HG02642 (cell line): ENCODE results near the gene PARG.
"Not testable (repeated sequence)": the region's sequence is repeated elsewhere in the genome, so short reads cannot be mapped to it uniquely, and the experiment has no call there.

Source experiments
- ATAC-seq: cut with Tn5 transposase; IDR thresholded peaks from one replicate; pipeline ENCODE4 v1.9.1; 2021; ENCODE audit warnings: mild to moderate bottlenecking; ENCODE audit not compliant: unreplicated experiment, poor library complexity

PARG gene

DNA sequence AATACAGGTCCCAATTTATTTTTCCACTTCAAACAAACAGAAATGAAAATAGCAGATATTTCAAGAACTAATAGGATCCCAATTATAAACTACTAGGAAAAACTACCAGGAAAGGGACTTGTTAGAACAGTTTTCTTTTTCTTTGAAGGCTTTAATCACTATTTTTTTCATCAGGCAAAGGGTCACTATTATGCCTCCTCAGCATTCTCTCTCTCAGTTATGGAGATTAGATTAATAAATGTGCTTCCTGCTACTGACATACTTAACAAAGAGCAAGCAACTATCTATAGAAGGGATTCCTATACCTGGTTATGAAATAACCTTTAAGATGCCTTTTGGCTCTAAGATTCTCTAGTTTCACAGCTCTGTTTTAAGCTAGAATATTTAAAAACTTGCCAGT lies 108.7 kb downstream of the PARG start:
- no peak for ATAC-seq

DNA sequence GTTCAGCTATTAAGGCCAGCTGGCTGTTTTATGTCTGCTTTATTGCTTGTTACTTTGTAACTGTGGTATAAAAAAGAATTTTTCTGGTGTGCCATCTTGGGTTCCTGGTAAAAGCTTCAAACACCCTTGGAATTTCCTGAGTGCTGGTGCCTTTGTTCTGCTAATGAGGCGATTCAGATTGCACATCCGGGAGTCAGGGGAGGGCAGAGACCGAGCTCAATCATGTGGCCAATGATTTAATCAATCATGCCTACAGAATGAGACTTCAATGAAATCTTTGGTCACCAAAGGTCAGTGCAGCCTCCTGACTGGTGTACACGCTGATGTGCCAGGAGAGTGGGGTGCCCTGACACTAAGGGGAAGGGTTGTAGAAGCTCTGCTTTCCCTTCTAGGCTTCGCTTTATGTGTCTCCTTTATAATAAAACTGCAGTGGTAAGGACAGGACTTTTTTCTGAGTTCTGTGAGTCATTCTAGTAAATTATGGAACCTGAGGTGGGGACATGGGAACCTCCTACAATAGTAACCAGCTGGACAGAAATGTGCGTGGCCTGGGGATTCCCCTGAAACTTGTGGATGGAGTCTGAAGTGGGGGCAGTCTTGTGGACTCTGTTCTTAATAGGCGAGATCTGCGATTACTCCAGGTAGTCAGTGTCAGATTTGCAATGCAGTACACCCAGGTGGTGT lies 110.3 kb downstream of the PARG start:
- ATAC-seq, result no peak

DNA sequence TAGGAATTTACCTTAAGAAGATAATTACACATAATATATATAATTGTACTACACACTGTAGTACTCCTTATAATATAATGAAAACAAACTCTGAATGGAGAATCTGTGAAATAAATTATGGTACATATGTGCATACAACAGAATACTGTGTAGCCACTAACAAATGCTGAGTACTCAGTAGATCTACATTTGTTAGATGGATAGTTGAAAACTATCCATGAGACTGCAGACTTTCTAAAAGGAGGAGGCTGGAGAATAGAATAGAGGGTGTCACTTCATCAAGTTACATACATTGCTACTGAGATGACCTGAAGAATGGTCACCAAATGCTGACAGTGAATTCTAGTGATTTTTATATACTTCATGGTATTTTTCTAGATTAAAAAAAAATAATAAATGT lies 111.0 kb downstream of the PARG start:
- no peak for ATAC-seq

DNA sequence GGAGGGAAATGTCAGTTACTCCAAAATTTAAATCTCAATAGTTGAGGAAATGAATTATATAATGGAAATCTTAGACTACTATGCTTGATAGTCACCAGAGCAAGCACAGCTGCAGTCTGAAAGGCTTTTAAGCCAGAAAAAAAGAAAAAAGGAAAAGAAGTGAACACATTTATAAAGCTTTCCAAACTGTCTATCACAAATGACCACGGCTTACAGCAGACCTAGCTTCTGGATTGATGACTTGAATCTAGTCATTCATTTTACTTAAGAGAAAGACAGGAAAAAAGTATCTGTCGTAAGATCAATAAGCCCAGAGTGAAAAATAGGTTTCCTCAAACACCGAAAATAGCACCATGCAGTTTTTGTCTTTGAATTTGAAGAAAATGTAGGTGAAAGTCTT lies 111.8 kb downstream of the PARG start:
- no peak for ATAC-seq

DNA sequence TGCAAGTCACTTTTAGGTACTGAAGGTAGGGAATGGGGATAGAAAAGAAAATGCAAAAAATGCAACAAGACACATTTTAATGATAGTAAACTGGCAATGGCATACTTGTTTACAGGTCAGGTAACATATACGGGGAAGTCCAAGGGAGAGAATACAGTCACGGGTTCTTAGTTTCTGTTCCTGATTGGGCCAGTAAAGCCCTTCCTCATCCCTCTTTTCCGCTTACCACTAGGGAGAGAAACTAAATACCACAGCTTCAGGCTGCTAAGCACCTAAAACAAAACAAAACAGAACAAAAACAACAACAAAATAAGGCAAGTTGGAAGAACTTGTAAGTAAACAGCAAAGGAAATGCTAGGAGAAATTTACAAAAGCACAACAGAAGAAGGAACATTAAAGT lies 114.5 kb downstream of the PARG start:
- ATAC-seq, result no peak

DNA sequence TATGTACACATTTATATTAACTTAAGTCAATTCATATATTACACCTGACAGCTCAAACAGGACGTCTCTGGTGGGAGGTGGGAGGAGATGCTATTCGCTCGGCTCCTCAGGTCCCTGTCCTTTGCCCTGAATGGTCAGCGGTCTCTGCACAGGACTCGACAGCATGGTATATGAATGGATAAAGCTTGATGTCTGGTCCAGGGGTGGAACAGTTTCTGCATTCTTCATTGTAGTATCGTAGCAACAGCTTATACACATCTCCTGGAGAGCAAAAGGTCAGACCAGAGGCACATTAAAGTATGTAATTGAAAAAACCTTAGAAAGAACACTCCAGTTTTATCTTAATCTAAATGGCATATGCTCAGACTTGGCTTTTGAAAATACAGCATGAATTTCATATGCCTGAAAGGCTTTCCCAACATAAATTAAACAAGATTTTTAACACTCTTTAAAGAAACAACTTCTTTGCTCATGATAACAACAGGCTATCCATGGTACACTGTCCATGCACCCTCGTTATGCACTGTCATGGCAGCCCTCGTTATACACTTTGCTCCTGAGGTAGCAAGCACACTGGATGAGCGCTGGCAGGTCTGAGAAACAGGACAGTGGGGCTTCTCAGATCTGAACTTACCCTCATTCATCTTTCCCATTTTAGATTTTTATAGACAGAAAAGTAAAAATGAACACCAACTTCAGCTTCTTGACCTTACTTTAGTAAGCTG lies 122.4 kb downstream of the PARG start:
- ATAC-seq, result no peak

DNA sequence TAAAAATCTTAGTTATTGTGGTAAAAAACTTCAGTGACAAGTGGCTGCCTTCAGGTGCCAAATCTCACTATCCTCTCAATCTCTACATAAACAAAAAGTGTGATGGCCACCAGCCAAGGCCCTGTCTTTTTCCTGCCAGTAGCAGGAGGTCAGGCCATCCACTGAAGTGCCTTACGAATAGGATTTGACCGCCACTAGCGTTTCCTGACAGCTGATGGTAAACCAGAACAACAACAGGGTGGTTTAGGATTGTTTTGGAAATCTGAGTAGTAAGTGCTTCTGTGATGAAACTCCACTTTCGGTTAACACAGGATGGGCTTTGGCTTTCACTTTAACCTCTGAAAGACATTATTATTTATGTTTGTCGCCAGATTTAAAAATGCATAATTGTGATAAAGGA lies 124.0 kb downstream of the PARG start:
- ATAC-seq, result no peak

DNA sequence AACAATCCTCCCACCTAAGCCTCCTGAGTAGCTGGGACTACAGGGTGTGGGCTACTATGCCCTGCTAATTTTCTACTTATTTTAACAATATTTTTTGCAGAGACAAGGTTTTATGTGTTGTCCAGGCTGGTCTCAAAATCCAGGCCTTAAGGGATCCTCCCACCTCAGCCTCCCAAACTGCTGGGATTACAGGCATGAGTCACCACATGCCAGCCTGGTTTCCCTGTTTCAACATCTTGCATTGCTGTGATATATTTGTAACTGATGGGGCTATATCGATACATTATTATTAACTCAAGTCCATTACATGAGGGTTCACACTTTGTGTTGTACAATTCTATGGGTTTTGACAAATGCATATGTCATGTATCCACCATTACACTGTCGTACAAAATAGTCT lies 137.8 kb downstream of the PARG start:
- no peak for ATAC-seq

DNA sequence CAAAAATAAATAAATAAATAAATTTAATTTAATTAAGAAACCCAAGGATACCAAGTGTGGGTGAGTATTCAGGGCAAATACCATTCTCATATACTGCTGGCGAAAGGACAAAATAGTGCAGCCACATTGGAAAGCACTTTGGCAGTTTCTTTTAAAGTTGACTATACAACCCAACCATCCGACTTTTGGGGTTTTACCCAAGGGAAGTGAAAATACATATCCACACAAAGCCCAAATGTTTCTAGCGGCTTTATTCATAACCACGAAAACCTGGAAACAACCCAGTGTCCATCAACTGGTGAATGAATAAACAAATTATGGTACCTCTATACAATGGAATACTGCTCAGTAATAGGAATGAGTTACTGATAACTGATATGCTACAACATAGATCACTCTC lies 143.6 kb downstream of the PARG start:
- ATAC-seq, result no peak

DNA sequence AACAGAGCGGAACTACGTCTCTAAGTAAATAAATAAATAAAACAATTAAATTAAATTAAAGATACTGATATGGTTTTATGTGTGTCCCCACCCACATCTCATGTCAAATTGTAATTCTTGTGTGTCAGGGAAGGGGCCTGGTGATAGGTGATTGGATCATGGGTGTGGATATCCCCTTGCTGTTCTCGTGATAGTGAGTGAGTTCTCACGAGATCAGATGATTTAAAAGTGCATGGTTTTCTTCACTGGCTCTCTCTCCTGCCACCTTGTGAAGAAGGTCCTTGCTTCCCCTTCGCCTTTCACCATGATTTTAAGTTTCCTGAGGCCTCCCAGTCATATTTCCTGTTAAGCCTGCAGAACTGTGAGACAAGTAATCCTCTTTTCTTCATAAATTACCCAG lies 150.7 kb downstream of the PARG start:
- ATAC-seq, result no peak

DNA sequence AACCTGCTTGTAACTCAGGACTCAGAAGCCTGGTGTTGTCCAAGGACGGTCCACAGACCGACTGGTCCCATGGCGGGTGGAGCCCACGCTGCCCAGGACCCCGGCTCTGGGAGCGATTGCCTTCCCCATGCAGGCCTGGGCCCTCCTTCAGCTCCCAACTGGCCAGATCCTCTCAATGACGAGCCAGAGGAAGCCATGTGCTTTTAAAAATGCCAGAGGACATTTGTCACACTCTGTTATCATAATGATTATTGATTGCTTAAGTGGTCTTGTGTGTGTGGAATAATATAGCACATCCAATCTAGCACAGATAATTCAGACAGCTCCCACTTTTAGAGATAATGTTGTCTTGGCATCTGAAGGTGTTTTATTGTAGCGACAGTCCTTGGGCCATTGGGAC lies 157.1 kb downstream of the PARG start:
- no peak for ATAC-seq

DNA sequence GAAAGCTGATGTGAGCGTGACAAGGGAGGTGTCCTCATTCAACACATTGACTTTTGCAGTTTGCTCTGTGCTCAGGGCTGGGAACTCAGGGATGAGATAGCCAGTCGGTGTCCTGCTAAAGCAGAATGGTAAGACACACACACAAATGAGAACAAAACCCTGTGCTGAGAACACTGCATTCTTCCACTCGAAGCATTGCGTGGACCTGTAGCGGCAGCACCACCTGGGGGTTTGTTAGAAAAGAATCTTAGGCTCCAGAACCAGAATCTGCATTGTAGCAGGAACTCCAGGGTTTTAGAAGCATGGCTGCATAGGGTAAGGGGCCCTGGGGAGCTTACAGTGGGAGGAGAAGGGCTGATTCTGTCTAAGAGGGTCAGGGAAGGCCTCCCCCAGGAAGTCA lies 158.2 kb downstream of the PARG start:
- no peak for ATAC-seq

DNA sequence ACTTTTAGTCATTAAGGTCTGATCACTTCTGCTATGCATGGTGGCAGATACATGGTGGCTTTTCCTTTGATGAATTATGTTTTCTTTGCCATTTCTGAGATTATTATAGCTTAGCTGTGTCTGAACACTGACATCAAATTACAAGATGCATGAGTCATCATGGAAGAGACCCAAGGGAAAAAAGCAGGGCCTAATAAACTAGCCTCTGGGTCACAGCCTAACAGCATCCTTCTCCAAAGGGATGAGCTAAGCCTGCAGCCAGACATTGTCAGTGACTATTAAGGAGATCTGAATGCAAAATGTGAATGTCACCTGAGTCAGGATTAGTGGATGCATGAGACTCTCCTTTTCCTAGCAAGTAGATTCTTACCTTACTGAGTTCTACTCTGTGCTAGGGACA lies 160.6 kb downstream of the PARG start:
- ATAC-seq, result no peak

DNA sequence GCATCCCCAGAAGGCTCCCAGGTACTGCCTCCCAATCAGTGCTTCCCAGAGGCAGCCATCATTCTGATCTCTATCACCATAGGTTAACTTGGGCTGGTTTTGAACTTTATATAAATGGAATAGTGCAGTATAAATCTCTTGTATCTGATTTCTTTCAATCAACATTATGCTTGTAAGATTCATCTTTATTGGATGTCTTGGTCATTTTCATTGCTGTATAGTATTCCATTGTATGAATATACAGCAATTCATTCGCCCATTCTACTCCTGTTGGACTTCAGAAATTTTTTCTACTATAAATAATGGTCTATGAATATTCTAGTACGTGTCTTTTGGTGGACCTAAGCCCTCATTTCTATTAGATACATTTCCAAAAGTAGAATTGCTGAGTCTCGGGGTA lies 163.6 kb downstream of the PARG start:
- no peak for ATAC-seq

DNA sequence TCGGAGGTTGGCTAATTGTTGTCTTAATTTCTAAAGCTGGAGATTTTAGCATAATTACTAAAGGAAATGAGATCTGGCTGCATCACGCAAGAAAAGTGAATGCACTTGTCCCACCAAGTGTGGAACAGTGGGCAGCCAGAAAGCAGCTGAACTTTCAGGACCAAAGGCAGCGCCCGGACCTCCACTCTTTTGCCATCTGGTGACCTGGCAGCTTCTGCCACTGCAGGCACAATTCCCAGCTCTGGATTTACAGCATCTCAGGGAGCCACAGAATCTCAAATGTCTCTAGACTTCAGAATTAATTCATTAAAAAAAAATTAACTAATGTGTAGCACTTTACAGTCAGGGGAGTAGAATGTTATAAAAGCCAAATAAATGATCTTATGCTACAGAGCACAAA lies 165.0 kb downstream of the PARG start:
- ATAC-seq, result no peak

DNA sequence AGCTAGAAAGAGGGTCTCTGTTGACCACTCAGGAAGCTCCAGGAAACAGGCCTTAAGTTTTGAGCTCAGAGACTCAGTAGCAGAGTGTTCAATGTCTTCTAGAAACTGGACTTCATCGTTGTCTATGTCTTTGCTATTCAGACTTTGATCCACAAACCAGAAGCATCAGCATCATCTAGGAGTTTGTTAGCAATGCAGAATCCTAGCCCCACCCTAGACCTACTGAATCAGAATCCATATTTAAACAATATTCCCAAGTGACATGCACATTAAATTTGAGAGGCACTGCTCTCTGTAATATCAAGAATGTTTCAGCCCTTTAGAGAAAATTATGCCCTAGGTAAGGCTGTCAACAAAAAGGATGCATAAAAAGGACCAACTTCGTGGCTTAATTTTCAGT lies 166.8 kb downstream of the PARG start:
- ATAC-seq, result no peak

DNA sequence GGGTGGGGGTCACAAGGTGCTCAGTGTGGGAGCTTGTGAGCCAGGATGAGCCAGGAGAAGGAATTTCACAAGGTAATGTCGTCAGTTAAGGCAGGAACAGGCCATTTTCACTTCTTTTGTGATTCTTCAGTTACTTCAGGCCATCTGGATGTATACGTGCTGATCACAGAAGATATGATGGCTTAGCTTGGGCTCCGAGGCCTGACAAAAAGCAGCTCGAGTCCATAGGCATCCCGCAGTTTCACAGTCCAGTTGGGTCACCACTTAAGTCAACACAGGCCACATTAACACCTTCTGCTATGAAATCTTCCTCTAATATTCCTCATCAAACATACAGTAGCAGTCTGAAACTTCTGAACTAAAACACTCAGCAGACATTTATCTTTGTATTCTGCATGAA lies 168.9 kb downstream of the PARG start:
- not testable (repeated sequence) for ATAC-seq

DNA sequence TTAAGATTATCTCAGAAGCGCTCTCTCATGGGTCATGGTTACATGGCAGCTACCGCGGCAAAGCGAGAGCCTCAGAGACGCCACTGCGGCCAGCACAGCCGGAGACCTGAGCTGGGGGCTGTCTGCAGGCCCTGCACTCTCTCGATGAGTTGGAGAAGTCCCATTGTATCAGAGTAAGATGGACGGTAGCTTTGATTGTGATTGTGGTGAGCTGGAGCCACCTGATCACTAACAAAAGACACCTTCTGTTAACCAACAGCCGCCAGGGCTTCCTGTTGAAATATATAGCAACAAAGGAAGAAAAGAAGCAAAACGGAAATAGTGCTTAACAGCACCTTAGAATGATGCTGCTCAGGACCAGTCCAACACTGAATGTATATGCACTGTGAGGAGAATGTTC lies 170.8 kb downstream of the PARG start:
- ATAC-seq, result not testable (repeated sequence)

DNA sequence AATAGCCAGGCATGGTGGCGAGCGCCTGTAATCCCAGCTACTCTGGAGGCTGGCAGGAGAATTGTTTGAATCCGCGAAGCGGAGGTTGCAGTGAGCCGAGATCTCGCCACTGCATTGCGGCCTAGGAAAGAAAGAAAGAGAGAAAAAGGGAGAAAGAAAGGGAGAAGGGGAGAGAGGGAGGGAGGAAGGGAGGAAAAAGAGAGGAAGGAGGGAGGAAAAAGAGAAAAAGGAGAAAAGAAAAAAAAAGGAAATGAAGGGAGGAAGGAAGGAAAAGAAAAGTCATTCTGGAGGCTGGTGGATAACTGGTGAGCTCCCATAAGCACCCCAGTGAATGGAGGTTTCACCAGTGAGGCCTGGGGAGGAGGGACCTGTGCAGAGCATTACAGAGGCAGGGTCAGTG lies 172.1 kb downstream of the PARG start:
- no peak for ATAC-seq

DNA sequence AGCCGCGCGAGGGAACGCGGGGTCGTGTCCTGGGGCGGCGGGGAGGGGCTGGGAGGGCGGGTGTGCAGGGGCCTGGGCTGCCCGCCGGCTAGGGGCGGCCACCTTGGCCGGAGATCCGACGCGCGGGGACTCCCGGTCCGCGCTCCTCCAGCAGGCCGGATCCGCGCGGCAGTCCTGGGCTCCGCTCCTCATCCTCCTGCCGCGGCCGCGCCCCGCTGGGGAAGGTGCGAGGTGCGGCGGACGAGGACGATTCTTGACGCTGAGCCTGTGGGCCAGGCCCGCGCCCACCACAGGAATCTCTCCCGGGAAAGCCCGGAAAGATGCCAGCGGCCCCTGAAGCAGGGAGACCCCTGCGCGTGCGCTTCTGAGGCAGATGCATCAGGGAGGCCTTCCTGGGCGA lies 173.1 kb downstream of the PARG start:
- no peak for ATAC-seq

DNA sequence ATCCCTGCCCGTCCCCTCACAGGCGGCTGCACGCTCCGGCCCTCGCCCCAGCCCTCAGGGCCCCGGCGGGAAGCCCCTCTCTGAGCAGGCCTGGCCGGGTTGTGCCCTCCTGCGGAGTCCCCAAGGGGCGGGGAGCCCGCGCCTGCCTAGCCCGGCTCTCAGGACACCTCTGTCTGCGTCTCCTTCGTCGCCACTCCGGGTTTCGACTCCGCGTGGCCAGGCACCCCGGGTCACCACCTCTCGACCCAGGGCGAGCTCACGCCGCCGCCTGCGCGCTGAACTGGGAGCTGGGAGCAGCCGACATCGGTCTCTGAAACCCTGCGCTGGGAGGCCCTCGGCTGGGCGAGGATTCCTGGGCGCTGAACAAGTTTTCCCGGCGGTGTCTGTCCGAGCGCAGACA lies 173.5 kb downstream of the PARG start:
- ATAC-seq, result no peak
